VCaP (cell line): ENCODE results near the gene ADGRD1.

Source experiments
- H3K27ac ChIP-seq: fragments of 450-650 bp; 2 replicates; pipeline ENCODE4 v1.5.1; 2017
- CTCF ChIP-seq: fragments of 450-650 bp; conservative IDR thresholded peaks from 2 replicates; pipeline ENCODE4 v1.5.1; 2017; ENCODE audit warnings: mild to moderate bottlenecking, moderate library complexity

The ADGRD1 gene

GRCh38 chr12:131035245-131035681, 81.6 kb downstream of the ADGRD1 start:
- peak; percentile 17; the same call in 1 of the 2 replicates for TF ChIP-seq CTCF
- 0 out of 2 replicates have a peak overlapping the region, but pooled peaks have one; percentile 9 for H3K27ac ChIP-seq

GRCh38 chr12:131038159-131038558, 84.5 kb downstream of the ADGRD1 start:
- H3K27ac ChIP-seq: no peak overlapping the region
- TF ChIP-seq CTCF: no peak

DNA sequence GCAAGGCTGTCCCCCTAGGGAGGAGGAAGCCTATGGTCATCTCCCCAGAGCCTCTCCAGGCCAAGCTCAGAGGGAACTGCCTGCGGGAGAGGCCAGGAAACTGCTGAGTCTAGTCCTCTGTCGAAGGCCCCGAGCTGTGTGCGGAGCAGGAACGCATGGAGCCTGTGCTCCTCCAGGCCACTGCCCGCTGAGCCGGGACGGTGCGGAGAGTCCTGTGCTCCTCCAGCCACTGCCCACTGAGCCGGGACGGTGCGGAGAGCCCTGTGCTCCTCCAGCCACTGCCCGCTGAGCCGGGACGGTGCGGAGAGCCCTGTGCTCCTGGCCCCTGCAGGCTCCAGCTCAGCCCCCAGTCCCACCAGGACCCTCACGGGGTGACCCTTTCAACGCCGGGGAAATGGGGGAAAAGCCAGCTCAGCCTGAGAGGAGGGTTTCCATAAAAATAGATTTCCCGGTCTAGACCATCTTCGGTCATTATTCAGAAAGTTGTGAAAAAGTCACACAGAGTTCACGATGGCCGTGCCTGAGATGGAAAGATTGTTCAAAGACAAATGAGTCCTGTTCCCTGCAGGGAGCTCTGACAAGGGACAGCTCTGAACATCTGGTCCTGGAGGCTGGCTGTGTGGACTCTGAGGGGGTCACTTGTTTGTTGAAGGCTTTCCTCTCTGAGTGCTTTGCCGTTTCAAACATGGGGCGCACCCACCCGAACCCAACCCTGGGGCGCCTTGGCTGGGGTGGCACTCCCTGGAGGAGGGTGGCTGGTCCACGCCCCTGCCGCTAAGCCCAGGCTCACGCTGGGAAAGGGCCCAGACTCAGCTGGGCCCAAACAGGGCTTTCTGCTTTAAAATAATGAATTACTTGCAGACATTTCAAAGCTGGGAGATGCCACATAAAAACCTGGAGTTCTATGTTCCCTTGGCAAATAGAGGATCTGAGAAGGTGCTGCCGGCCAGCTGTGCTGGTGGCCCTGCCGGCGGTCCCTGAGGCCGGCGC, 85.5 kb downstream of the ADGRD1 start:
- TF ChIP-seq CTCF: no peak
- no peak overlapping the region for H3K27ac ChIP-seq

GRCh38 chr12:131040491-131040890, 86.8 kb downstream of the ADGRD1 start:
- TF ChIP-seq CTCF: no peak
- no peak overlapping the region for H3K27ac ChIP-seq

DNA sequence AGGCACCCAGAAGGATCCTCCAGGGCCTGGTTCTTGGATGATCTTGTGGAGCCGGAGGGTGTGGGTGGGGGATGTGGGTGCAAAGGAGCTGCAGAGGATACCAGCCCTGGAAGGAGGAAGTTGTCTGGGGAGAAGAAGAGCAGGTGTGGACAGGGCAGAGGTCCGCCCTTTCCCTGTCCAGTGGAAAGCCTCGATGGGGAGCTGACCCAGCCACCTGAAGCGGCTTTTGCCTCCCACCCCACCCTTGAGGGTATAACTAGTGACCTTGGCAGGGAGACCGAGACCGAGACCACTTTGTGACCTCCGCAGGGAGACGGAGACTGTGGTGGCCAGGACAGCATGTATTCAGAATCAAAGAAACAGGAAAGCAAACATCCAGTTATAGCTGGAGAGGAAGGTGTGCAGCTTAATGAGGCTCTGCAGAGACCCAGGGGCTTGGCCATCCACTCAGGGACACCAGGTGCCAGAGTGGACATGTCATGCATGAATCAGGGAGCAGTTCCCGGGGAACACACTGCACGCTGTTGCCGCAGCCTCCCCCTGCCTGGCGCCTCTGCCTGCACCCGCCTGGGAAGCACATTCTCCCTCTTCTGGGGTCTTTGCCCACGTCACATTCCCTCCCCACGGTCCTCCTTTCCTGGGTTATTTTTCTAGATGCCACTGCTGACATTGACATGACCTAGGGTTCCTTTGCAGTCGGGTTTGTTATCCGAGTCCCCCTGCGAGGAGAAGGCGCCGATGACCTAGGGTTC, 87.7 kb downstream of the ADGRD1 start:
- no peak for TF ChIP-seq CTCF
- H3K27ac ChIP-seq: no peak overlapping the region

GRCh38 chr12:131041968-131042833, 88.5 kb downstream of the ADGRD1 start:
- no peak overlapping the region for H3K27ac ChIP-seq
- TF ChIP-seq CTCF: no peak
